T-helper 1 cell treated with Interleukin-12 subunit alpha and Interleukin-12 subunit beta and Interleukin-4 antibody, amounts not matched to agents 30 μg/mL and 1 μg/mL, for 36 hours (primary cell): ENCODE data around the gene UGT3A1.
"Not testable (repeated sequence)": the region's sequence is repeated elsewhere in the genome, so short reads cannot be mapped to it uniquely, and the experiment has no call there.

Experiments used
- H3K27ac Mint-ChIP-seq: one replicate; pipeline ENCODE4 v1.8.0; 2021; ENCODE audit warnings: mild to moderate bottlenecking, mixed read lengths
- H3K27me3 Mint-ChIP-seq: one replicate; pipeline ENCODE4 v1.8.0; 2021; ENCODE audit warnings: low read depth, mixed read lengths
- H3K36me3 Mint-ChIP-seq: one replicate; pipeline ENCODE4 v1.8.0; 2021; ENCODE audit warnings: low read depth, mixed read lengths
- H3K4me1 Mint-ChIP-seq: one replicate; pipeline ENCODE4 v1.8.0; 2021; ENCODE audit warnings: low read depth, mixed read lengths
- H3K4me3 Mint-ChIP-seq: one replicate; pipeline ENCODE4 v1.8.0; 2021; ENCODE audit warnings: mild to moderate bottlenecking, moderate library complexity, mixed read lengths
- H3K9me3 Mint-ChIP-seq: one replicate; pipeline ENCODE4 v1.8.0; 2021; ENCODE audit warnings: mixed read lengths

UGT3A1 gene, protein sequence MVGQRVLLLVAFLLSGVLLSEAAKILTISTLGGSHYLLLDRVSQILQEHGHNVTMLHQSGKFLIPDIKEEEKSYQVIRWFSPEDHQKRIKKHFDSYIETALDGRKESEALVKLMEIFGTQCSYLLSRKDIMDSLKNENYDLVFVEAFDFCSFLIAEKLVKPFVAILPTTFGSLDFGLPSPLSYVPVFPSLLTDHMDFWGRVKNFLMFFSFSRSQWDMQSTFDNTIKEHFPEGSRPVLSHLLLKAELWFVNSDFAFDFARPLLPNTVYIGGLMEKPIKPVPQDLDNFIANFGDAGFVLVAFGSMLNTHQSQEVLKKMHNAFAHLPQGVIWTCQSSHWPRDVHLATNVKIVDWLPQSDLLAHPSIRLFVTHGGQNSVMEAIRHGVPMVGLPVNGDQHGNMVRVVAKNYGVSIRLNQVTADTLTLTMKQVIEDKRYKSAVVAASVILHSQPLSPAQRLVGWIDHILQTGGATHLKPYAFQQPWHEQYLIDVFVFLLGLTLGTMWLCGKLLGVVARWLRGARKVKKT

DNA sequence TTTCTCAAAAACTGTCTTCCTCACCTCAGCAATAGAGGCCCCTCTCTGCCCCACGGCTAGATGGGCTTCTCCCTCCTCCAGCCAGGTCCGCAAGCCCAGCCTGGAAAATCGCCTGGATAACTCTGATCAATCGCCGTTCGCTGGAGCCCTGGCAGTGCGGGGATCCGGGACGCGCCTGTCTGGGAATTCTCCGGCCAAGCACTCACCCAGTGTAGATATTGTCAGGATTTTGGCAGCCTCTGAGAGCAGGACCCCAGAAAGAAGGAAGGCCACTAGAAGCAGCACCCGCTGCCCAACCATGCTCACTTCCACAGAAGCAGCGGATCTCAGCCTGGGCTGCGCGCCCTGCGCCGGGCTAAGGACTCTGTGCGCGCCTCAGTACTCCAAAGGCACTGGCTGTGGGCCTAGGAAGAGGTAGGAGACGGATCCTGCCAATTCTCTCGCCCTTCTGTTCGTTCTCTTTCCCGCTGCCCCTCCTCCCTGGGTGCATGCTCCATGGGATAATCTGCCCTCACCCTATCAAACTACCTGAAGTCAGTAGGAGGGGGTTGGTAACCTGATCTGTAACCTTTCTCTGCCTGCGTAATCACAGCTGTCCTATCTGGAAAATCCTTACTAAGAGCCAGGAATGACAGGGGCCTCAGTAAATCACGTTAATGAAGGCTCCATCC, at the start of gene UGT3A1:
Gene UGT3A1 (minus strand): TSS at position 450 of the 671 bp plus-strand sequence. CDS start 150 bp downstream, at position 300.
- H3K36me3 Mint-ChIP-seq: no peaks in the 10 kb centered on the region
- H3K9me3 Mint-ChIP-seq: no peaks in the 10 kb centered on the region
- H3K27me3 Mint-ChIP-seq: no peaks in the 10 kb centered on the region
- no peak within 1 kb of the TSS for H3K4me3 Mint-ChIP-seq
- no peak within 1 kb of the TSS for H3K27ac Mint-ChIP-seq
- no peaks in the 10 kb centered on the region for H3K4me1 Mint-ChIP-seq

DNA sequence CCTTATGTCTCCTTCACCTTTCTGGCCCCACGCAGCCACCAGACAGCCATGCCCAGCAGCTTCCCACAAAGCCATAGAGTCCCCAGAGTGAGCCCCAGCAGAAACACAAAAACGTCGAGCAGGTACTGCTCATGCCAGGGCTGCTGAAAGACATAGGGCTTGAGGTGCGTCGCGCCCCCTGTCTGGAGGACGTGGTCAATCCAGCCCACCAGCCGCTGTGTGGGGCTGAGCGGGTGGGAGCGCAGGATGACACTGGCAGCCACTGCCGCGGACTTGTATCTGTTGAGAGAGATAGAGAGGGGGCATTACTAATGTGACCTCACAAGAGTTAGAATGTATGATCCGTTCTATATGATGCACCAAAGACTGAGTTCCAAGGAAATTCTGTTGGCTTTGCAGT, 44.5 kb upstream of the UGT3A1 start:
- H3K27ac Mint-ChIP-seq: no peak overlapping the region
- H3K27me3 Mint-ChIP-seq: no peaks in the 10 kb centered on the region
- no peak overlapping the region for H3K4me3 Mint-ChIP-seq
- no peaks in the 10 kb centered on the region for H3K4me1 Mint-ChIP-seq
- H3K9me3 Mint-ChIP-seq: no peaks in the 10 kb centered on the region
- no peaks in the 10 kb centered on the region for H3K36me3 Mint-ChIP-seq

DNA sequence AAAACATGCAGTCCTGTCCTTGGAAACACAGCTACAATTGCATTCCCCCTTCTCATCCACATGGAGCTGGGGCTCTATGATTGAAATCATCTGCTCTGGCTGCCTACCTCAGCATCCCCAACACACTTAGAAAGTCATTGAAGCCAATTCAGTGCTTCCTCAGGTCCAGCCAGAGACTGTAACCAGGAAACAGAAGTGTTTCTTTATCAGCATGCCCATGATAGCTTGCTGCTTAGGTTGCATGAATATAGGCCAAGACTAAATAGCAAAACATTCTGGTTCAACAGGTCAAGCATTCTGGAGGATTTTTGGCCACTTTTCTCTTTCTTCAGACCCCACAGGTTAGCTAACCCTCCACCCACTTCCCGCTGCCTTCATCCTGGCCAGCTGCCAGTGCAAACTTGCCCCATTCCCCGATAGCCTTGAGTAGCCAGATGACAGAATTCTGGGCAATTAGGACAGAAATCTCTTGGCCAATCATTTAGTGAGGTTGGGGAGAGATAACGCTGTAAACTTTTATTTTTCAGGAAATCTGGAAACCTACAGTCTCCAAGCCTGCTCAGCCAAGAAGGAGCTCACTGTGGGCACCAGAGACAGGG, 43.4 kb upstream of the UGT3A1 start:
- not testable (repeated sequence) for H3K27me3 Mint-ChIP-seq, H3K4me3 Mint-ChIP-seq, H3K36me3 Mint-ChIP-seq, H3K27ac Mint-ChIP-seq, H3K4me1 Mint-ChIP-seq, H3K9me3 Mint-ChIP-seq

DNA sequence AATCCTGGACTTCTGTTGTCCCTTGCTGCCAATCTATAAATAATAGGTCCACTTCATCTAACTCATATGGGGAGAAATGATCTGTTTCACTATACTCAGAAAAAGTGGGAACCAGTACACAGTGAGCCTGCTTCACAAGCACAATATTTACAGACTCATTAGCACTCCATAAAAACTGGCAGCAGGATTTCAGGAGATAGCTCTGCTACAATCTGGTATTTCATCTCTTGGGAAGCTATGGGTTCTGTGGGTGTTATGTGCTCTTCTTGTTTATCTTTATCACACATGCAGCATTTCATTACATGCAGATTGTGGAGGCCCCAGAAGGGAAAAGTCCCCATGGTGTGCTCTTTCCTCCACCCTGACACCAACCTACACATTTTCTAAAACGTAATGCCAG, 42.3 kb upstream of the UGT3A1 start:
- no peak overlapping the region for H3K4me3 Mint-ChIP-seq
- H3K9me3 Mint-ChIP-seq: no peaks in the 10 kb centered on the region
- H3K36me3 Mint-ChIP-seq: no peaks in the 10 kb centered on the region
- H3K27ac Mint-ChIP-seq: no peak overlapping the region
- H3K27me3 Mint-ChIP-seq: no peaks in the 10 kb centered on the region
- no peaks in the 10 kb centered on the region for H3K4me1 Mint-ChIP-seq

DNA sequence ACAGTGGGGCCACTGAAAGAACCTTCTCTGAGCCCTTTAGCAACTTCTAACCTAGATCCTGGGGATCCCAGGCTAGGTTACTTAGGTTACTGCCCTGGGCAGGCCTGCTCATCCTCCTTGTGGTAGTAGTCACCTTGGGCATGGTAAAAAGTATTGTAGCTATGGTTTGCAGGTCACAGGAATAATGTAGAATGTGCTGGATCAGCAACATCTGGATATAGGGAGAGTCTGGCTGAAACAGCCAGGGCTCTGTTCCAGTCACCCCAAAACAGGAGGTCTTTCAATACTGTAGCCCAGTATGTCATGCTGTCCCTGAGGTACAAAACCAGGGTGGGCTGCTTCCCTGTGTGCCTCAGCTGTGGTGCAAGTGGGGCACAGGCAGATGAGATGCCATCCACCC, 41.9 kb upstream of the UGT3A1 start:
- no peaks in the 10 kb centered on the region for H3K27me3 Mint-ChIP-seq
- no peaks in the 10 kb centered on the region for H3K4me1 Mint-ChIP-seq
- H3K36me3 Mint-ChIP-seq: no peaks in the 10 kb centered on the region
- H3K27ac Mint-ChIP-seq: no peak overlapping the region
- H3K9me3 Mint-ChIP-seq: peaks cover 3% of the 10 kb centered on the region
- no peak overlapping the region for H3K4me3 Mint-ChIP-seq

DNA sequence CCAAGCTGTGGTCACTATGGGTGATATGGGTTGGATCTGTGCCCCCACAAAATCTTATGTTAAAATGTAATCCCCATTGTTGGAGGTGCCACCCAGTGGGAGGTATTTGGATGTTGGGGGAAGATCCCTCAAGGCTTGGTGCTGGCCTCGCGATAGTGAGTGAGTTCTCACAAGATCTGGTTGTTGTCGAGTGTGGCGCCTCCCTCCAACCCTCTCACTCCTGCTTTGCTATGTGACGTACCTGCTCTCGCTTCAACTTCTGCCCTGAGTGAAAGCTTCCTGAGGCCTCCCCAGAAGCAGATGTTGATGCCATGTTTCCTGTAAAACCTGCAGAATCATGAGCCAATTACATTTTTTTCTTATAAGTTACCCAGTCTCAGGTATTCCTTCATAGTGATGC, 40.0 kb upstream of the UGT3A1 start:
- no peaks in the 10 kb centered on the region for H3K4me1 Mint-ChIP-seq
- no peak overlapping the region for H3K27ac Mint-ChIP-seq
- no peak overlapping the region for H3K4me3 Mint-ChIP-seq
- peaks cover 5% of the 10 kb centered on the region for H3K9me3 Mint-ChIP-seq
- H3K36me3 Mint-ChIP-seq: no peaks in the 10 kb centered on the region
- H3K27me3 Mint-ChIP-seq: no peaks in the 10 kb centered on the region

DNA sequence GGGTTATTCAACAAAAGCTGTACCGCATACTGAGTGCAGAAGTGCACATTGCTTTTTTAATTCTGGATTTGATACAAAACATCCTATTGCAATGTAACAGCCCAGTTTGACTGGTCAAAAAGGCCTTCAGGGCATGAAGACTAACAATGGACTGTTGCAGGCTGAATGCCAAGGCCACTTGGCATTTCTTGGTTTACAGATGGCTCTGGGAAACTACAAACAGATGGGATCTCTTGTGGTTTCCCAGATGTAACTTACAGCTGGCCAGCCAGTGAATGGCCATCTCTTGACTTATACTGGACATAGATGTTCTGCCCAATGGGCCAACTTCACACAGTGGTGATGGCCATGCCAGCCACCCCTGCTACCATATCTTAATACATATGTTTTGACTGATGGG, 38.7 kb upstream of the UGT3A1 start:
- peaks cover 5% of the 10 kb centered on the region for H3K9me3 Mint-ChIP-seq
- H3K4me3 Mint-ChIP-seq: no peak overlapping the region
- H3K36me3 Mint-ChIP-seq: no peaks in the 10 kb centered on the region
- H3K27me3 Mint-ChIP-seq: no peaks in the 10 kb centered on the region
- H3K27ac Mint-ChIP-seq: no peak overlapping the region
- no peaks in the 10 kb centered on the region for H3K4me1 Mint-ChIP-seq

DNA sequence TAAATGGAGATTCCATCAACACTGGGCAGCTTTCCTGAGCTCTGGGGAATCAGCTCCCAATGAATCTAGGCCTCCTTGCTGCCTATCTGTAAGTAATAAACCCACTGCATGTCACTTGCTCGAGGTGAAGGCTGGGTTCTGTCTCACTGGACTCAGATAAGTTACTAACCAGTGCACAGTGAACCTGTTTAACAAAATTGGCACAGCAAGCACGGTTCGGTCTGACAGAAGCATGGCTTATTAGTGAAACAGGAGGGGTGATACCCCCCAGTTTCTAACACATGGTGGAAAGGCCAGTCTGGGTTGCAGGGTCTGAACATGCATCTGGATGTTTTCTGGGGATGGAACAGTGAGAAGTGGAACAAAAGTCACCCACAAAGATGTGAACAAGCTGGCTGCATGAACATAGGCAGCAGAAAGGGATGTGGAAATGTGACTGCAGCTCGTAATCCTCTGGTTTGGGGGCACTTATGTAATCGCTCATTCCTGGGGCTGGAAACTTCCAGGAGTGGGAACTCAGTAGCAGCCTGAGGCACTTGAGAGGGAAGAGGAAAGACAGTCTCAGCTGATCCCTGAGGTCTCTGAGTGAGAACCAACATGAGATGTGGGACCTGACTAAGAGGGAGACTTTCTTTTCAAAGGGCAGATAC, 37.8 kb upstream of the UGT3A1 start:
- Mint-ChIP-seq H3K36me3 (no peaks in the 10 kb centered on the region), H3K27ac (no peak overlapping the region), H3K4me1 (no peaks in the 10 kb centered on the region), H3K27me3 (no peaks in the 10 kb centered on the region), H3K4me3 (no peak overlapping the region), H3K9me3 (peaks cover 5% of the 10 kb centered on the region)

DNA sequence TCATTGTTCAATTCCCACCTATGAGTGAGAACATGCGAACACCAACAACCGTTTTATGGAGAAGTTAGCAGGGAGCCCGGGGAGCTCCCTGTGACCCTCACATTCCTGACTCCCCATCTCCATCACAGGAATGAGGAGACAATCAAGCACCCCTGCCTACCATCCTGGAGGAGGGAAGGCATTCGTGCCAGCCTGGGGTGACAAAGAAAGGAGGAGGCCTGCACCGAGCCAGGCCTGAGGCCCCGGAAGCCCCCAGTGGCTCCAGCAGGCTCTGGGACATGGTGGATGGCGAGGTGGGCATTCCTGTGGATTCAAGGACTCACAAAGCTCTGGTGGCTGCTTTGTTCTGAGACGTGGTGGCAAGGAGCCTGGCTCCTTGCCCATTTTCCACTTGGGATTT, 36.5 kb upstream of the UGT3A1 start:
- H3K4me3 Mint-ChIP-seq: no peak overlapping the region
- no peaks in the 10 kb centered on the region for H3K36me3 Mint-ChIP-seq
- no peaks in the 10 kb centered on the region for H3K27me3 Mint-ChIP-seq
- H3K27ac Mint-ChIP-seq: no peak overlapping the region
- H3K4me1 Mint-ChIP-seq: no peaks in the 10 kb centered on the region
- H3K9me3 Mint-ChIP-seq: peaks cover 5% of the 10 kb centered on the region

DNA sequence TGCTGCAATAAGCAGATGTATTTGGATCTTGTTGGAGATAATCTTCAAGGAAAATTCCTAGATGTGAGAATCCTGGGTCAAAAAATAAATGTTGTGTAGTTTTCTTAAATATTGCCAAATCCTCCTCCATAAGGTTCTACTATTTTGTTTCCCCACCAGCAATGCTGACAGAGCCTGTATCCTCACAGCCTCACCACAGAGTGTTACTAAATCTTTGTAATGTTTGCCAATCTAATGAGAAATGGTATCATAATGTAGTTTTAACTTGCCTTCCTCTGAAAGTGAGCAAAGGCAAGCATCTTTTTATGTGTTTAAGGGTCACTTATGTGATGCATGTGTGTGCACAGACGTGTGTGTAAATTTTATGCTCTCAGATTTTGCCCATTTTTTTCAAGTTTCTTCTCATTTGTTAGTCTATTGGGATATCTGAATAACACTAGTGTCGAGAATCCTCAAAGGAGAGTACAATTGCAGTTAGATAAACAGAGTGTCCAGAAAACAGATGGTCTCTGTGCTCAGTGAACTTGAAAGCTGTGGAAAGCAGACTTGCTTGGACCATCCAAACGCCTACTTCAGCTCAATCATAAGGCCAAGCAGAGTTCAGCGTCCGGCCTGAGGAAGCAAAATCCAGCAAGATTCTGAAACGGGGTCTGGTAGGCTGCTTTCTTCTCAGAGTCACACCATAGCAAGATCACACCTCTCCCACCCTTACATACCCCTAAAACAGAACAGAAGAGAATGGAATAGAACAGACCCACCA, 35.7 kb upstream of the UGT3A1 start:
- no peaks in the 10 kb centered on the region for H3K36me3 Mint-ChIP-seq
- H3K4me1 Mint-ChIP-seq: no peaks in the 10 kb centered on the region
- no peak overlapping the region for H3K27ac Mint-ChIP-seq
- peaks cover 5% of the 10 kb centered on the region for H3K9me3 Mint-ChIP-seq
- no peak overlapping the region for H3K4me3 Mint-ChIP-seq
- H3K27me3 Mint-ChIP-seq: no peaks in the 10 kb centered on the region

DNA sequence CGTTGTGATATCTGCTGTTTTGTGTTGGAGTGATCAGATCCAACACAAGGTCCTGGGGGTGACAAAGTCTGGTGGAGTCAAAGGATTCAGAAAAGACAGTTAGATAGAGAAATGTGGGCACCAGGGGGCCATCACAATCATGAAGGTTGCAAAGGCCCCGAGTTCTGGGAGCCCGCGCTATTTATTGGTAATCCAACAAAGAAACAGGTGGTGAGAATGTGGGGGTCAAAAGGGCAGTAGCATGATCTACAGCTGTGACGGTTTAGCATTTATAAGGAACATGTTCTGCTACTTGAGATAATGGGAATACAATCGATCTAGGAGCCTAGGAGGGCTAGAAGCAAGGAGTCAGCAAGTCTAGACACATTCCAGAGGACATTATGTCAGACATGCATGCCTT, 31.1 kb upstream of the UGT3A1 start:
- H3K4me1 Mint-ChIP-seq, H3K27me3 Mint-ChIP-seq, H3K4me3 Mint-ChIP-seq, H3K9me3 Mint-ChIP-seq, H3K27ac Mint-ChIP-seq, H3K36me3 Mint-ChIP-seq: not testable (repeated sequence)

DNA sequence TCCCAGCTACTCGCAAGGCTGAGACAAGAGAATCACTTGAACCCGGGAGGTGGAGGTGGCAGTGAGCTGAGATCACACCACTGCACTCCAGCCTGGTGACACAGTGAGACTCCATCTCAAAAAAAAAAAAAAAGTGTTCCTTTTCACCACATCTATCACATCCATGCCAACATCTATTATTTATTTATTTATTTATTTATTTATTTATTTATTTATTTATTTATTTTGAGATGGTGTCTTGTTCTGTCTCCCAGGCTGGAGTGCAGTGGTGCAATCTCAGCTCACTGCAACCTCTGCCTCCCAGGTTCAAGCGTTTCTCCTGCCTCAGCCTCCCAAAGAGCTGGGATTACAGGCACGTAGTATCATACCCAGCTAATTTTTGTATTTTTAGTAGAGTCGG, 28.4 kb upstream of the UGT3A1 start:
- H3K4me3 Mint-ChIP-seq, H3K9me3 Mint-ChIP-seq, H3K36me3 Mint-ChIP-seq, H3K27ac Mint-ChIP-seq, H3K4me1 Mint-ChIP-seq, H3K27me3 Mint-ChIP-seq: not testable (repeated sequence)

DNA sequence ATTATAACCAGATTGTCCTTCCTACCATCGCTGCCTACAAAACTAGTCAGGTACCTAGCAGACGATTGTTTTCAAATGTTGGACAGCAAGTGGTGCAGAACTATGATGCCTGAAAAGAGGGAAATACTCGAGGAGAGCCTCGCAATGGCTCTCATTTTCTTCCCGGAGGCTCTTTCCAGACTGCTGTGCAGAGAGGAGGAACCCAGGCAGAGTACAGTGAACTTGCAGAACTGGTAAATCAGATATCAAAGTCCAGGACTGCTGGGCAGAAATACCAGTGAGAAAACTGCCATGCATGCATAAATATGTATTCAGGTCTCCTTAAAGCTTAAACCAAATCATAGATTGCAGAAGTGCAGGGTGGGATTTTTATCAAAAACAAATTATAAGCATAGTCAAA, 26.4 kb upstream of the UGT3A1 start:
- Mint-ChIP-seq H3K4me3 (no peak overlapping the region), H3K27me3 (no peaks in the 10 kb centered on the region), H3K4me1 (no peaks in the 10 kb centered on the region), H3K36me3 (no peaks in the 10 kb centered on the region), H3K27ac (no peak overlapping the region), H3K9me3 (peaks cover 20% of the 10 kb centered on the region)

DNA sequence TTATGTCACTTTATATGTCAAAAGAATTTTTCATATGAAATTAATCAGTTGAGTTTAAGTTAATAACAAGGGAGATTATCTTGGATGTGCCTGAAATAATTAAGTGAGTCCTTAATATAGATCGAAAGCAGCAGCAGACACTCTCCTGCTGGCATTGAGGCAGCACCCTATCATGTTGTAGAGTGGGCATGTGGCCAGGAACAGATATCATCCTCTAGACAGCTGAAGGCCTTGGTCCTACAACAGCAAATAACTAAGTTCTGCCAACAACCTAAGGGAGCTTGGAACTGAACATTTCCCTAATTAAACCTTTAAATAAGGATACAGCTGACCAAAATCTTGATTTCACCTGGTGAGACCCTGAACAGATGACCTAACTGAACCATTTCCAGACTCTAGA, 25.8 kb upstream of the UGT3A1 start:
- H3K9me3 Mint-ChIP-seq: peaks cover 23% of the 10 kb centered on the region
- H3K4me1 Mint-ChIP-seq: no peaks in the 10 kb centered on the region
- H3K27me3 Mint-ChIP-seq: no peaks in the 10 kb centered on the region
- H3K36me3 Mint-ChIP-seq: no peaks in the 10 kb centered on the region
- no peak overlapping the region for H3K4me3 Mint-ChIP-seq
- no peak overlapping the region for H3K27ac Mint-ChIP-seq
